WTC11 (cell line): ENCODE measurements around the gene MRGPRF. TPM values are rescaled to one million over a fixed set of nuclear protein-coding genes. Genes with fewer than 3 reads are reported as not detected.
A peak's percentile ranks its signal among the peaks of the same experiment; 100 is the strongest.

ENCODE experiments used
- ATAC-seq: fragments of 200-7000 bp; cut with Tn5 transposase; 2 replicates; pipeline ENCODE4 v1.10.0; 2021; ENCODE audit warnings: mild to moderate bottlenecking, moderate library complexity
- Bru-seq: library from RNA; stranded (reverse); fragments of 400-500 nt; gene quantifications from one replicate; lab custom pipeline; 2021; lab: Mats Ljungman, UMichigan
- CTCF ChIA-PET: fragments of 300-600 bp; sonication (Branson Sonifier 250); formaldehyde crosslinking; loops from one replicate; lab custom pipeline; 2021; ENCODE audit warnings: antibody characterized with exemption; lab: Charles Lee
- POLR2A ChIA-PET: fragments of 350-600 bp; sonication (Branson Sonifier 250); formaldehyde crosslinking; loops from one replicate; lab custom pipeline; 2021; ENCODE audit warnings: antibody characterized with exemption; lab: Charles Lee
- DNase-seq: peaks from one replicate; pipeline ENCODE4 v3.0.0; 2021; ENCODE audit warnings: low spot score
- H3K27ac Mint-ChIP-seq: 2 replicates; pipeline ENCODE4 v1.8.0; 2021; ENCODE audit warnings: mixed read lengths
- H3K27me3 Mint-ChIP-seq: 2 replicates; pipeline ENCODE4 v1.8.0; 2021; ENCODE audit warnings: low read depth, mild to moderate bottlenecking, moderate library complexity, mixed read lengths
- H3K36me3 Mint-ChIP-seq: 2 replicates; pipeline ENCODE4 v1.8.0; 2021; ENCODE audit warnings: mixed read lengths
- H3K4me1 Mint-ChIP-seq: 2 replicates; pipeline ENCODE4 v1.8.0; 2022; ENCODE audit warnings: mixed read lengths
- H3K4me3 Mint-ChIP-seq: 2 replicates; pipeline ENCODE4 v1.8.0; 2021; ENCODE audit warnings: mild to moderate bottlenecking, moderate library complexity, mixed read lengths
- H3K9me3 Mint-ChIP-seq: 2 replicates; pipeline ENCODE4 v1.8.0; 2021; ENCODE audit warnings: mixed read lengths
- AFF4 ChIP-seq: sonication (generic); formaldehyde crosslinking; IDR thresholded peaks from 2 replicates; pipeline ENCODE4 v1.8.1; 2023; ENCODE audit warnings: mild to moderate bottlenecking, missing genetic modification reagents, borderline replicate concordance
- ATF2 ChIP-seq: sonication (generic); formaldehyde crosslinking; IDR thresholded peaks from 2 replicates; pipeline ENCODE4 v1.8.1; 2022; ENCODE audit warnings: low read depth, missing genetic modification reagents, borderline replicate concordance
- CREB1 ChIP-seq: sonication (generic); formaldehyde crosslinking; IDR thresholded peaks from 2 replicates; pipeline ENCODE4 v1.8.0; 2023; ENCODE audit warnings: mild to moderate bottlenecking, missing genetic modification reagents
- CREM ChIP-seq: sonication (generic); formaldehyde crosslinking; IDR thresholded peaks from 2 replicates; pipeline ENCODE4 v1.8.1; 2022; ENCODE audit warnings: mild to moderate bottlenecking, missing genetic modification reagents, moderate library complexity
- E2F1 ChIP-seq: sonication (generic); formaldehyde crosslinking; IDR thresholded peaks from 2 replicates; pipeline ENCODE4 v1.8.0; 2022; ENCODE audit warnings: mild to moderate bottlenecking, missing genetic modification reagents
- E2F5 ChIP-seq: sonication (generic); formaldehyde crosslinking; IDR thresholded peaks from 2 replicates; pipeline ENCODE4 v1.8.1; 2022; ENCODE audit warnings: mild to moderate bottlenecking, moderate library complexity, missing genetic modification reagents
- GABPB1 ChIP-seq: sonication (generic); formaldehyde crosslinking; IDR thresholded peaks from 2 replicates; pipeline ENCODE4 v1.8.1; 2023; ENCODE audit warnings: mild to moderate bottlenecking, missing genetic modification reagents
- GTF2I ChIP-seq: fragments of 250-450 bp; sonication (Bioruptor Pico); conservative IDR thresholded peaks from 2 replicates; pipeline ENCODE4 v1.4.0; 2021; ENCODE audit warnings: mild to moderate bottlenecking
- IRF1 ChIP-seq: sonication (generic); formaldehyde crosslinking; IDR thresholded peaks from 2 replicates; pipeline ENCODE4 v1.8.0; 2023; ENCODE audit warnings: missing genetic modification reagents
- NFYB ChIP-seq: sonication (generic); formaldehyde crosslinking; conservative IDR thresholded peaks from 2 replicates; pipeline ENCODE4 v1.8.0; 2022; ENCODE audit warnings: low read depth, missing genetic modification reagents
- OVOL2 ChIP-seq: fragments of 250-450 bp; sonication (Bioruptor Pico); IDR thresholded peaks from 2 replicates; pipeline ENCODE4 v1.9.0; 2021; ENCODE audit warnings: mild to moderate bottlenecking, borderline replicate concordance
- RORB ChIP-seq: fragments of 250-450 bp; sonication (Bioruptor Pico); IDR thresholded peaks from 2 replicates; pipeline ENCODE4 v1.9.0; 2021; ENCODE audit warnings: mild to moderate bottlenecking
- SP1 ChIP-seq: sonication (generic); formaldehyde crosslinking; conservative IDR thresholded peaks from 2 replicates; pipeline ENCODE4 v1.8.1; 2022; ENCODE audit warnings: missing genetic modification reagents
- TEAD4 ChIP-seq: sonication (generic); formaldehyde crosslinking; IDR thresholded peaks from 2 replicates; pipeline ENCODE4 v1.8.0; 2022; ENCODE audit warnings: mild to moderate bottlenecking, missing genetic modification reagents
- TP53 ChIP-seq: sonication (generic); formaldehyde crosslinking; IDR thresholded peaks from 2 replicates; pipeline ENCODE4 v1.8.1; 2023; ENCODE audit warnings: mild to moderate bottlenecking, missing genetic modification reagents
- USF1 ChIP-seq: sonication (generic); formaldehyde crosslinking; IDR thresholded peaks from 2 replicates; pipeline ENCODE4 v1.8.0; 2022; ENCODE audit warnings: mild to moderate bottlenecking, missing genetic modification reagents
- USF2 ChIP-seq: sonication (generic); formaldehyde crosslinking; IDR thresholded peaks from 2 replicates; pipeline ENCODE4 v1.8.1; 2023; ENCODE audit warnings: mild to moderate bottlenecking, missing genetic modification reagents, moderate library complexity
- ZBTB21 ChIP-seq: sonication (generic); formaldehyde crosslinking; IDR thresholded peaks from 2 replicates; pipeline ENCODE4 v1.8.1; 2023; ENCODE audit warnings: mild to moderate bottlenecking, missing genetic modification reagents, borderline replicate concordance
- ZNF219 ChIP-seq: sonication (generic); formaldehyde crosslinking; IDR thresholded peaks from 2 replicates; pipeline ENCODE4 v1.8.0; 2023; ENCODE audit warnings: missing genetic modification reagents, mild to moderate bottlenecking, borderline replicate concordance
- ZNF317 ChIP-seq: sonication (generic); formaldehyde crosslinking; IDR thresholded peaks from 2 replicates; pipeline ENCODE4 v1.8.1; 2023; ENCODE audit warnings: low read depth, mild to moderate bottlenecking, moderate library complexity, missing genetic modification reagents, borderline replicate concordance
- ZNF423 ChIP-seq: fragments of 250-450 bp; sonication (Bioruptor Pico); IDR thresholded peaks from 2 replicates; pipeline ENCODE4 v2.1.2; 2022; ENCODE audit warnings: mild to moderate bottlenecking, moderate library complexity
- long read RNA-seq, 3 experiments: library from RNA in 1 of 3; library from capped mRNA in 1 of 3; library from polyadenylated mRNA in 1 of 3; unstranded in 2 of 3; stranded (forward) in 1 of 3; transcript quantifications; one replicate each; pipeline ENCODE4 v2.0.0, GENCODE V29; 2021
- total RNA-seq: library from RNA; stranded (reverse); gene quantifications from 3 replicates; pipeline ENCODE4 v1.2.3, GENCODE V29; 2021

The MRGPRF gene
- 3.8 to 6.5 TPM (median 5.5 TPM) in 3 replicates for total RNA-seq
- percentile 33 among the genes with signal in this experiment for Bru-seq, nascent RNA
- long read RNA-seq, experiment 1, transcript MRGPRF-201 (3 exons, 2,295 nt), result major isoform, 18 of 24 reads
- long read RNA-seq, experiment 1, partial matches to known transcripts, result 0 of 24 reads
- long read RNA-seq, experiment 1, other reads (novel, unspliced or antisense), result 5 of 24 reads
- long read RNA-seq, experiment 2, transcript MRGPRF-201 (3 exons, 2,295 nt), result major isoform, 6 of 11 reads
- long read RNA-seq, experiment 2, partial matches to known transcripts, result 2 of 11 reads
- long read RNA-seq, experiment 2, other reads (novel, unspliced or antisense), result 3 of 11 reads
- long read RNA-seq, experiment 3, partial matches to known transcripts, result 0 of 1 reads
- long read RNA-seq, experiment 3, other reads (novel, unspliced or antisense), result 0 of 1 reads

GRCh38 chr11:69013009-69013951 is at the start of gene MRGPRF:
TSS of gene MRGPRF (minus strand) at chr11:69013246. CDS start at chr11:69009901, 3,345 bp downstream.
- Mint-ChIP-seq H3K4me3 (peak within 1 kb of the TSS; percentile 62), H3K4me1 (peaks cover 30% of the 10 kb centered on the region), H3K9me3 (peaks cover 12% of the 10 kb centered on the region), H3K36me3 (no peaks in the 10 kb centered on the region), H3K27ac (no peak within 1 kb of the TSS), H3K27me3 (peaks cover 5% of the 10 kb centered on the region)
- ChIA-PET CTCF (interaction anchor here (0.6 to 6.6 kb wide), 17 partner anchors 9 to 118 kb away, joined by 3 to 50 read pairs (median 5); partner anchors contain the start of gene TPCN2), POLR2A (interaction anchor here (1.0 to 1.4 kb wide), 2 partner anchors 35 to 39 kb away, joined by 3 to 6 read pairs; partner anchors contain the start of gene TPCN2)
- TF ChIP-seq ZBTB21 (CRISPR knock-in tag), result no peak
- TF ChIP-seq GABPB1 (CRISPR knock-in tag), result no peak
- 0 out of 2 replicates have a peak, but pooled peaks have one; percentile 32 for TF ChIP-seq ZNF423
- TF ChIP-seq NFYB (CRISPR knock-in tag), result no peak
- TF ChIP-seq ZNF317 (CRISPR knock-in tag), result no peak
- TF ChIP-seq SP1 (CRISPR knock-in tag), result 0 out of 2 replicates have a peak, but pooled peaks have one; percentile 4
- TF ChIP-seq E2F1, result no peak
- TF ChIP-seq ZNF219 (CRISPR knock-in tag), result no peak
- TF ChIP-seq USF1 (CRISPR knock-in tag), result no peak
- no peak for TF ChIP-seq CREM (CRISPR knock-in tag)
- no peak for TF ChIP-seq USF2 (CRISPR knock-in tag)
- TF ChIP-seq TP53 (CRISPR knock-in tag), result no peak
- TF ChIP-seq GTF2I, result peak; percentile 77; the same call in 1 of the 2 replicates
- DNase-seq (peak; percentile 66), ATAC-seq (peak; percentile 16)

- ATAC-seq, result no peak
- Mint-ChIP-seq H3K4me3 (no peak overlapping the region), H3K9me3 (no peaks in the 10 kb centered on the region), H3K27ac (no peak overlapping the region), H3K4me1 (no peaks in the 10 kb centered on the region), H3K27me3 (no peaks in the 10 kb centered on the region), H3K36me3 (no peaks in the 10 kb centered on the region)
- DNase-seq, result no peak
- ChIA-PET CTCF (no interaction called here), POLR2A (no interaction called here)
- no peak for TF ChIP-seq RORB (CRISPR knock-in tag)
- TF ChIP-seq OVOL2, result no peak
- no peak for TF ChIP-seq ZNF423
- TF ChIP-seq ATF2, result no peak
- TF ChIP-seq E2F5 (CRISPR knock-in tag), result no peak
- no peak for TF ChIP-seq TEAD4
- no peak for TF ChIP-seq AFF4 (CRISPR knock-in tag)
- TF ChIP-seq NFYB (CRISPR knock-in tag), result no peak
- TF ChIP-seq IRF1 (CRISPR knock-in tag), result no peak
- TF ChIP-seq CREB1 (CRISPR knock-in tag), result no peak
These were observed 49.3 kb upstream of the MRGPRF start for GRCh38 chr11:69062169-69062855.
